H1 (cell line): Measurements from ENCODE around the gene INHBB. TPM values are rescaled to one million over a fixed set of nuclear protein-coding genes. Genes with fewer than 3 reads are reported as not detected.

Source experiments
- CTCF ChIA-PET: fragments of 300-600 bp; sonication (Branson Sonifier 250); formaldehyde crosslinking; loops from one replicate; lab custom pipeline; 2021; ENCODE audit not compliant: partially characterized antibody; lab: Charles Lee
- POLR2A ChIA-PET: fragments of 300-600 bp; sonication (Branson Sonifier 250); formaldehyde crosslinking; loops from one replicate; lab custom pipeline; 2021; ENCODE audit warnings: inconsistent platforms; ENCODE audit not compliant: partially characterized antibody; lab: Charles Lee
- DNase-seq, 2 experiments: peaks; one replicate each; pipeline versions ENCODE4 v3.0.0 to v3.0.0-alpha.2; 2010 to 2022; ENCODE audit warnings: low spot score in 2 of 2, low read depth in 1 of 2, mixed read lengths in 1 of 2
- FAIRE-seq: peaks from 2 replicates; lab custom pipeline; 2011; peaks lifted over from hg19 to GRCh38; lab: Jason Lieb, UNC
- H2AFZ ChIP-seq: 2 replicates; pipeline ENCODE4 v1.8.1; 2012; ENCODE audit warnings: low read length, inconsistent platforms
- H2AK5ac ChIP-seq: 2 replicates; pipeline ENCODE4 v1.6.1; 2013; ENCODE audit warnings: low read depth, low read length
- H2BK120ac ChIP-seq: replicated peaks from 2 replicates; pipeline ENCODE3; 2013; ENCODE audit warnings: low read depth, low read length, inconsistent platforms
- H2BK12ac ChIP-seq: 2 replicates; pipeline ENCODE4 v1.6.1; 2013; ENCODE audit warnings: low read depth, low read length
- H2BK15ac ChIP-seq: 2 replicates; pipeline ENCODE4 v1.6.1; 2013; ENCODE audit warnings: low read length
- H2BK20ac ChIP-seq: 2 replicates; pipeline ENCODE4 v1.6.1; 2013; ENCODE audit warnings: low read length
- H2BK5ac ChIP-seq: 2 replicates; pipeline ENCODE4 v1.6.1; 2013; ENCODE audit warnings: low read depth, low read length
- H3K14ac ChIP-seq: 2 replicates; pipeline ENCODE4 v1.6.1; 2013; ENCODE audit warnings: inconsistent platforms; ENCODE audit not compliant: insufficient read length
- H3K18ac ChIP-seq: 2 replicates; pipeline ENCODE4 v1.6.1; 2013; ENCODE audit warnings: low read length; ENCODE audit errors: extremely low read depth
- H3K23ac ChIP-seq: 2 replicates; pipeline ENCODE4 v1.6.1; 2013; ENCODE audit warnings: inconsistent platforms; ENCODE audit not compliant: insufficient read length
- H3K23me2 ChIP-seq: 2 replicates; pipeline ENCODE4 v1.6.1; 2013; ENCODE audit warnings: low read depth, low read length
- H3K27ac ChIP-seq: 2 replicates; pipeline ENCODE4 v1.6.1; 2011; ENCODE audit warnings: low read depth, low read length, inconsistent platforms
- H3K27me3 ChIP-seq, 4 experiments: replicated peaks in 1 of 4; 1 replicate in 1 of 4; 2 replicates in 3 of 4; pipeline versions ENCODE4 v1.6.1 to v1.8.1; 2011 to 2013; ENCODE audit warnings: low read length in 3 of 4, mild to moderate bottlenecking in 3 of 4, inconsistent platforms in 2 of 4, mixed read lengths in 2 of 4, moderate library complexity in 1 of 4; ENCODE audit not compliant: control insufficient read depth in 3 of 4, insufficient read depth in 3 of 4; ENCODE audit errors: extremely low read depth in 1 of 4
- H3K36me3 ChIP-seq, 4 experiments: 2 replicates each; pipeline versions ENCODE4 v1.6.1 to v1.8.1; 2011 to 2013; ENCODE audit warnings: mild to moderate bottlenecking in 4 of 4, low read length in 3 of 4, moderate library complexity in 2 of 4, control low read depth in 1 of 4, inconsistent platforms in 1 of 4; ENCODE audit not compliant: insufficient read depth in 4 of 4, control insufficient read depth in 2 of 4
- H3K4ac ChIP-seq: replicated peaks from 2 replicates; pipeline ENCODE3; 2013; ENCODE audit warnings: low read length, low read depth, mixed read lengths, inconsistent platforms; ENCODE audit not compliant: insufficient read length
- H3K4me1 ChIP-seq, 4 experiments: replicated peaks in 1 of 4; 1 replicate in 1 of 4; 2 replicates in 3 of 4; pipeline versions ENCODE4 v1.6.1 to v1.8.1; 2011 to 2013; ENCODE audit warnings: low read length in 3 of 4, inconsistent platforms in 2 of 4, mixed read lengths in 1 of 4; ENCODE audit not compliant: insufficient read depth in 4 of 4, control insufficient read depth in 3 of 4
- H3K4me2 ChIP-seq, 2 experiments: 2 replicates each; pipeline versions ENCODE4 v1.6.1 to v1.8.1; 2011 to 2013; ENCODE audit warnings: low read depth in 2 of 2, low read length in 2 of 2, control low read depth in 1 of 2, inconsistent platforms in 1 of 2, mild to moderate bottlenecking in 1 of 2; ENCODE audit not compliant: insufficient read depth in 1 of 2
- H3K4me3 ChIP-seq, 4 experiments: fragments of 200-600, 300-600 bp in 1 of 4; sonication (generic), shearing (Covaris generic), sonication (Bioruptor Twin) in 1 of 4; 2 replicates each; pipeline versions ENCODE4 v1.5.1 to v1.8.1; 2011 to 2016; ENCODE audit warnings: low read length in 4 of 4, low read depth in 3 of 4, control low read depth in 2 of 4, inconsistent platforms in 2 of 4, mild to moderate bottlenecking in 2 of 4, mixed read lengths in 1 of 4, moderate library complexity in 1 of 4; ENCODE audit not compliant: insufficient read depth in 2 of 4; ENCODE audit errors: extremely low read depth in 1 of 4
- H3K56ac ChIP-seq: replicated peaks from 2 replicates; pipeline ENCODE3; 2013; ENCODE audit warnings: low read depth, mild to moderate bottlenecking, mixed read lengths, low read length, inconsistent platforms; ENCODE audit not compliant: insufficient read length
- H3K79me1 ChIP-seq: 2 replicates; pipeline ENCODE4 v1.6.1; 2013; ENCODE audit warnings: low read depth, low read length, control low read depth
- H3K79me2 ChIP-seq, 2 experiments: 2 replicates each; pipeline versions ENCODE4 v1.6.1 to v1.8.1; 2012 to 2013; ENCODE audit warnings: low read length in 2 of 2, mild to moderate bottlenecking in 2 of 2, inconsistent platforms in 1 of 2; ENCODE audit not compliant: insufficient read depth in 2 of 2, control insufficient read depth in 1 of 2
- H3K9ac ChIP-seq, 4 experiments: replicated peaks in 1 of 4; 1 replicate in 1 of 4; 2 replicates in 3 of 4; pipeline versions ENCODE4 v1.6.1 to v1.8.1; 2011 to 2013; ENCODE audit warnings: low read depth in 3 of 4, low read length in 3 of 4, control low read depth in 2 of 4, mild to moderate bottlenecking in 2 of 4, moderate library complexity in 2 of 4, inconsistent platforms in 1 of 4; ENCODE audit errors: extremely low read depth in 1 of 4
- H3K9me3 ChIP-seq, 2 experiments: 2 replicates each; pipeline versions ENCODE4 v1.6.1 to v1.8.1; 2012 to 2013; ENCODE audit warnings: mild to moderate bottlenecking in 2 of 2, moderate library complexity in 2 of 2, control low read depth in 1 of 2, inconsistent platforms in 1 of 2, low read depth in 1 of 2, low read length in 1 of 2, mixed read lengths in 1 of 2; ENCODE audit not compliant: insufficient read depth in 2 of 2
- H4K20me1 ChIP-seq, 2 experiments: replicated peaks in 1 of 2; 2 replicates each; pipeline versions ENCODE3 to v1.8.1; 2011 to 2013; ENCODE audit warnings: inconsistent platforms in 2 of 2, low read length in 2 of 2, mild to moderate bottlenecking in 1 of 2; ENCODE audit not compliant: insufficient read depth in 2 of 2, control insufficient read depth in 1 of 2
- H4K5ac ChIP-seq: 2 replicates; pipeline ENCODE4 v1.6.1; 2013; ENCODE audit warnings: low read length, low read depth, mixed read lengths, inconsistent platforms; ENCODE audit not compliant: insufficient read length
- H4K8ac ChIP-seq: 2 replicates; pipeline ENCODE4 v1.8.0; 2013; ENCODE audit warnings: mild to moderate bottlenecking, moderate library complexity, low read length, inconsistent platforms; ENCODE audit not compliant: insufficient read depth; ENCODE audit errors: extremely low read depth
- H4K91ac ChIP-seq: replicated peaks from 2 replicates; pipeline ENCODE3; 2013; ENCODE audit warnings: low read length, mixed read lengths, inconsistent platforms; ENCODE audit not compliant: insufficient read length
- ATF2 ChIP-seq: IDR thresholded peaks from 2 replicates; pipeline ENCODE4 v1.6.1; 2012; ENCODE audit warnings: low read length, inconsistent platforms
- CBX5 ChIP-seq: fragments of 300-800, 300-1000 bp; sonication (generic); IDR thresholded peaks from 2 replicates; pipeline ENCODE4 v1.7.1; 2016; ENCODE audit warnings: antibody characterized with exemption, low read length, low read depth
- E2F6 ChIP-seq: IDR thresholded peaks from 2 replicates; pipeline ENCODE4 v1.6.1; 2012; ENCODE audit warnings: inconsistent platforms
- MAFK ChIP-seq: IDR thresholded peaks from 2 replicates; pipeline ENCODE4 v1.6.1; 2012; ENCODE audit warnings: low read depth, mild to moderate bottlenecking, improper control_type of control experiment, low read length
- NRF1 ChIP-seq: IDR thresholded peaks from 2 replicates; pipeline ENCODE4 v1.6.1; 2011; ENCODE audit warnings: mild to moderate bottlenecking, low read depth, low read length, improper control_type of control experiment
- TAF1 ChIP-seq: IDR thresholded peaks from 2 replicates; pipeline ENCODE4 v1.6.1; 2011; ENCODE audit warnings: mild to moderate bottlenecking, low read depth, low read length
- WGBS, 2 experiments: shearing (Covaris generic) in 1 of 2; methylation state at CpG; one replicate each; pipeline versions ENCODE4 v1.1.6 to v1.1.7; 2013 to 2015; ENCODE audit warnings: low lambda C conversion rate in 2 of 2, mixed read lengths in 2 of 2, inconsistent platforms in 1 of 2, low coverage in 1 of 2, missing lambda C conversion rate in 1 of 2; ENCODE audit not compliant: insufficient replicate concordance in 2 of 2, insufficient coverage in 1 of 2, insufficient read length in 1 of 2; ENCODE audit errors: extremely low coverage in 1 of 2, missing lambda C conversion rate in 1 of 2; 5-methylcytosine and 5-hydroxymethylcytosine counted together
- polyA plus RNA-seq, 7 experiments: library from polyadenylated mRNA; depleted of rRNA in 3 of 7; stranded (reverse) in 5 of 7; unstranded in 2 of 7; fragments of >200 nt in 5 of 7; fragments of 200-250 nt in 2 of 7; gene quantifications; 1 replicate in 5 of 7; 2 replicates in 1 of 7; 4 replicates in 1 of 7; pipeline versions ENCODE4 v1.2.1 to v1.2.3, GENCODE V29; 2011 to 2013; ENCODE audit warnings: missing spikeins in 2 of 7, mixed read lengths in 2 of 7
- total RNA-seq: library from RNA; stranded (reverse); fragmentation: NEBNext Ultra II Directional; extraction: Animal tissue kit (Norgen Biotek cat#: 25700); gene quantifications from 2 replicates; pipeline ENCODE4 v1.2.1, GENCODE V29; 2021

The INHBB gene
- total and polyA plus RNA-seq, 2 of the 8 experiments (the other 6 are each of a cell fraction or from before 2014, with no cell fraction given): 0.30 to 0.32 TPM

GRCh38 chr2:120393456-120393855 is 47.5 kb downstream of the INHBB start:
- H3K56ac ChIP-seq: no peak overlapping the region
- TF ChIP-seq ATF2 (no peak), MAFK (no peak), TAF1 (no peak), NRF1 (no peak), E2F6 (no peak), CBX5 (no peak)
- no peak overlapping the region for H2BK5ac ChIP-seq
- no peak overlapping the region for H2BK120ac ChIP-seq
- no peaks in the 10 kb centered on the region for H3K79me2 ChIP-seq
- FAIRE-seq: no peak
- H3K9ac ChIP-seq: no peak overlapping the region
- H2BK20ac ChIP-seq: no peak overlapping the region
- CTCF ChIA-PET: interaction anchor here (0.9 to 4.0 kb wide), 7 partner anchors 10 to 491 kb away, joined by 3 to 19 read pairs (median 4); no protein-coding TSS in a partner anchor
- H3K23ac ChIP-seq: no peak overlapping the region
- no peak overlapping the region for H3K18ac ChIP-seq
- 85% methylated on average over 5 of the region's 5 CpGs; no CpG with 5 or more reads in 1 of the 2 experiments for WGBS, 2 experiments
- H2BK15ac ChIP-seq: no peak overlapping the region
- POLR2A ChIA-PET: no interaction called here
- H3K14ac ChIP-seq: no peak overlapping the region
- no peaks in the 10 kb centered on the region for H3K9me3 ChIP-seq
- H2AK5ac ChIP-seq: no peak overlapping the region
- H3K36me3 ChIP-seq: no peaks in the 10 kb centered on the region
- no peak overlapping the region for H3K4me3 ChIP-seq
- H3K4me2 ChIP-seq: no peak overlapping the region
- no peak overlapping the region for H2AFZ ChIP-seq
- no peak overlapping the region for H2BK12ac ChIP-seq
- H3K27ac ChIP-seq: no peak overlapping the region
- H3K79me1 ChIP-seq: no peaks in the 10 kb centered on the region
- no peaks in the 10 kb centered on the region for H4K20me1 ChIP-seq
- H4K8ac ChIP-seq: no peak overlapping the region
- no peaks in the 10 kb centered on the region for H3K23me2 ChIP-seq
- no peak overlapping the region for H4K91ac ChIP-seq
- H4K5ac ChIP-seq: no peak overlapping the region
- peaks cover 0 to 14% (median 0%) of the 10 kb centered on the region in 4 experiments; a peak in 2 of 7 replicates for H3K4me1 ChIP-seq
- H3K4ac ChIP-seq: no peak overlapping the region
- H3K27me3 ChIP-seq: peaks cover 0 to 3% (median 0%) of the 10 kb centered on the region in 4 experiments; a peak in 4 of 7 replicates
- DNase-seq: no peak
